Right cardiac atrium (tissue), 5 donors: ENCODE data around the gene ZFAND3. TPM values are rescaled to one million over a fixed set of nuclear protein-coding genes. Genes with fewer than 3 reads are reported as not detected.

Experiments used
- ATAC-seq, 2 donors: fragments of 200-7000 bp; cut with Tn5 transposase; one replicate each; pipeline versions ENCODE4 v1.8.0 to v1.9.1; 2020; ENCODE audit warnings: moderate library complexity in 2 of 2, mild to moderate bottlenecking in 1 of 2
- DNase-seq, 3 donors: peaks; one replicate each; pipeline ENCODE4 v3.0.0-alpha.2; 2020
- H3K27ac ChIP-seq: one replicate; pipeline ENCODE4 v1.5.1; 2013; ENCODE audit warnings: mild to moderate bottlenecking, low read length, control low read depth, moderate library complexity
- H3K27me3 ChIP-seq: one replicate; pipeline ENCODE4 v1.6.1; 2013; ENCODE audit not compliant: control insufficient read depth, insufficient read depth
- H3K4me1 ChIP-seq: one replicate; pipeline ENCODE4 v1.6.1; 2013; ENCODE audit warnings: low read length; ENCODE audit not compliant: control insufficient read depth, insufficient read depth
- H3K4me3 ChIP-seq: one replicate; pipeline ENCODE4 v1.5.1; 2013; ENCODE audit warnings: low read length, control low read depth
- H3K9me3 ChIP-seq: one replicate; pipeline ENCODE4 v1.6.1; 2013; ENCODE audit warnings: low read length; ENCODE audit not compliant: control insufficient read depth
- WGBS: extraction: QIAGEN DNeasy Blood & Tissue Kit; methylation state at CpG from one replicate; pipeline ENCODE4 v1.1.7; 2013; 5-methylcytosine and 5-hydroxymethylcytosine counted together
- intact Hi-C, 4 donors: fragments of 100-400 bp; cut with DNase I; formaldehyde crosslinking; loops; one replicate each; pipeline versions ENCODE4 v1.11.0 to v1.14.0; 2022 to 2023
- polyA plus RNA-seq: library from polyadenylated mRNA; stranded (reverse); fragments of 200-250 nt; gene quantifications from one replicate; pipeline ENCODE4 v1.2.3, GENCODE V29; 2013
- total RNA-seq, 4 donors: library from RNA; stranded (reverse); fragmentation: NEBNext Ultra II Directional; extraction: Animal tissue kit (Norgen Biotek cat#: 25700); gene quantifications; one replicate each; pipeline ENCODE4 v1.2.1, GENCODE V29; 2021
- donor health status: healthy with polysubstance abuse.
- donor health status: DM: no; HTN: yes; CAD: no.
- donor health status: DM: no; HTN: no; CAD: no.
- donor health status: DM: no; HTN: yes; CAD: no; lungs with severe emphysema.
- donor health status: DM: yes; HTN: yes; CAD: no.

Gene ZFAND3
- total and polyA plus RNA-seq, 5 donors, result 50.1 to 91.4 (median 79.1) TPM

GRCh38 chr6:37922563-37922962, 103.0 kb downstream of the ZFAND3 start:
- 92% methylated on average over 1 of the region's 1 CpG for WGBS
- Histone ChIP-seq H3K4me3 (no peak overlapping the region), H3K9me3 (no peaks in the 10 kb centered on the region), H3K27ac (no peak overlapping the region), H3K27me3 (no peaks in the 10 kb centered on the region), H3K4me1 (peaks cover 6% of the 10 kb centered on the region)
- ATAC-seq (no peak), DNase-seq (no peak)
- intact Hi-C loops, result no loop called here

GRCh38 chr6:37923514-37923913, 104.0 kb downstream of the ZFAND3 start:
- H3K27ac ChIP-seq, result no peak overlapping the region
- H3K4me3 ChIP-seq, result no peak overlapping the region
- H3K27me3 ChIP-seq, result no peaks in the 10 kb centered on the region
- peaks cover 9% of the 10 kb centered on the region for H3K4me1 ChIP-seq
- no peak for ATAC-seq
- intact Hi-C loops, result no loop called here
- no peak for DNase-seq
- H3K9me3 ChIP-seq, result no peaks in the 10 kb centered on the region

GRCh38 chr6:37926661-37927060, 107.1 kb downstream of the ZFAND3 start:
- peaks cover 7% of the 10 kb centered on the region for H3K4me1 ChIP-seq
- intact Hi-C loops, result loop anchor here in 1 of 4 donors (2.0 kb wide), 1 partner anchor 42 kb away; no protein-coding TSS in a partner anchor
- WGBS, result 85% methylated on average over 4 of the region's 4 CpGs

GRCh38 chr6:37928217-37928616, 108.7 kb downstream of the ZFAND3 start:
- H3K4me3 ChIP-seq, result no peak overlapping the region
- ATAC-seq (no peak), DNase-seq (no peak)
- intact Hi-C loops, result no loop called here
- peaks cover 7% of the 10 kb centered on the region for H3K4me1 ChIP-seq
- 83% methylated on average over 4 of the region's 4 CpGs for WGBS
- H3K9me3 ChIP-seq, result no peaks in the 10 kb centered on the region
- no peaks in the 10 kb centered on the region for H3K27me3 ChIP-seq
- H3K27ac ChIP-seq, result no peak overlapping the region

More at GRCh38 chr6:37926661-37927060, 107.1 kb downstream of the ZFAND3 start:
- DNase-seq (no peak), ATAC-seq (no peak)
- Histone ChIP-seq H3K27me3 (no peaks in the 10 kb centered on the region), H3K4me3 (no peak overlapping the region), H3K9me3 (no peaks in the 10 kb centered on the region), H3K27ac (no peak overlapping the region)

- 93% methylated on average over 4 of the region's 4 CpGs for WGBS
- H3K27ac ChIP-seq, result no peak overlapping the region
- H3K9me3 ChIP-seq, result no peaks in the 10 kb centered on the region
- no peak for ATAC-seq
- H3K27me3 ChIP-seq, result no peaks in the 10 kb centered on the region
- intact Hi-C loops, result no loop called here
- H3K4me1 ChIP-seq, result peaks cover 7% of the 10 kb centered on the region
- DNase-seq, result no peak
- no peak overlapping the region for H3K4me3 ChIP-seq
These were observed 110.9 kb downstream of the ZFAND3 start for GRCh38 chr6:37930288-37930971.

DNA sequence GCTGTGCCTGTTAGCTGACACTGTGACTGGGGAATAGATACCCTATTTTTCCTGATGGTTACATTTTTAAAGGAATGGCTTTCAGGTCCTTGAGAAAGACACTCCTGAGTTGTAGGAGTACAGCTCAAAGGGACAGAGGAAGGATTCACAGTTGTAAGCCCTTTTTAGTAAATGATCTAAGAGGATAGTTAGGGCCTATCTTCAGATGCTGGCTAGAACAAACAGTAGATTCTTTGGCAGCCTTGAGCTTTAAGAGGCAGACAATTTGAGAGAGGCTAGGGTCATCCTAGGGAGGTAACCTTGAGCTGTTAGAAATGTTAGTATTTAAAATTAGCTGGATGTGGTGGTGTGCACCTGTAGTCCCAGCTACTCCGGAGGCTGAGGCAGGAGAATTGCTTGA, 111.5 kb downstream of the ZFAND3 start:
- WGBS, result 86% methylated on average over 1 of the region's 1 CpG
- no peaks in the 10 kb centered on the region for H3K27me3 ChIP-seq
- H3K4me3 ChIP-seq, result no peak overlapping the region
- H3K27ac ChIP-seq, result no peak overlapping the region
- ATAC-seq (no peak), DNase-seq (no peak)
- intact Hi-C loops, result no loop called here
- no peaks in the 10 kb centered on the region for H3K9me3 ChIP-seq
- H3K4me1 ChIP-seq, result peaks cover 7% of the 10 kb centered on the region

DNA sequence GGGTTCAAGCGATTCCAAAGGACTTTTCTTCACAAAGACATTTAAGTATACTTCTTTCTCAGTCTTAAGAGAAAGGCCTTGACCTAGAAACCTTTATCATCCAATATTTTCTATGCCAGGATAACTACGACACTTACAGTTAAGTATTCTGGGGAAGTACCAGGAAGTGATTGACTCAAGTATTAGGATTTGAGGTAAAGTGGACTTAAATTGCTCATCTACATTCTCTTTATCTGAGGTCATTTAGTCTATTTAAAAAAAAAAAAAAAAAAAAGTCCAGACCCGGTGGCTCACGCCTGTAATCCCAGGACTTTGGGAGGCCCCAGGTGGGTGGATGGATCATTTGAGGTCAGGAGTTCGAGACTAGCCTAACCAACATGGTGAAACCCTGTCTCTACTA, 114.7 kb downstream of the ZFAND3 start:
- Histone ChIP-seq H3K27ac (no peak overlapping the region), H3K9me3 (no peaks in the 10 kb centered on the region), H3K27me3 (no peaks in the 10 kb centered on the region), H3K4me1 (no peaks in the 10 kb centered on the region), H3K4me3 (no peak overlapping the region)
- ATAC-seq (no peak), DNase-seq (no peak)
- WGBS, result 98% methylated on average over 5 of the region's 5 CpGs
- intact Hi-C loops, result no loop called here

DNA sequence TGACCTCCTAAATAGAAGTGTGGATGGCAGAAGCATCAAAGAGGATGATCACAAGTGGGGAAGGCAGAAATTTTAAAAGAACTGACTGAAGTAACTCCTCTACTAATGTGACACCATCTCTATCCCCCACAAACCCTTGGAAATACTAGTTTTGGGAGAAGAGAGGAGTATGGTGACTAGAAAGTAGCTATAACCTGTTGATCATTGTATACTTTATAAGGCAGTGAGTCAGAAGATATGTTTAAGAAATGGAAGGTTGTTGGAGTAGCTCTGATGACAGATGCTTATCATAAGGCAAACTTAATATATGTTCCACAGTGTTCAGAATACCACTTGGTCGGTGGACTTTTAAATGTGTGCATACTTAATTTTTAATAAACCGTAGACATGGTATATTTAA, 116.6 kb downstream of the ZFAND3 start:
- no peaks in the 10 kb centered on the region for H3K27me3 ChIP-seq
- H3K27ac ChIP-seq, result no peak overlapping the region
- no peak for ATAC-seq
- DNase-seq, result no peak
- WGBS, result 94% methylated on average over 2 of the region's 2 CpGs
- H3K4me1 ChIP-seq, result no peaks in the 10 kb centered on the region
- no peaks in the 10 kb centered on the region for H3K9me3 ChIP-seq
- H3K4me3 ChIP-seq, result no peak overlapping the region
- intact Hi-C loops, result no loop called here

DNA sequence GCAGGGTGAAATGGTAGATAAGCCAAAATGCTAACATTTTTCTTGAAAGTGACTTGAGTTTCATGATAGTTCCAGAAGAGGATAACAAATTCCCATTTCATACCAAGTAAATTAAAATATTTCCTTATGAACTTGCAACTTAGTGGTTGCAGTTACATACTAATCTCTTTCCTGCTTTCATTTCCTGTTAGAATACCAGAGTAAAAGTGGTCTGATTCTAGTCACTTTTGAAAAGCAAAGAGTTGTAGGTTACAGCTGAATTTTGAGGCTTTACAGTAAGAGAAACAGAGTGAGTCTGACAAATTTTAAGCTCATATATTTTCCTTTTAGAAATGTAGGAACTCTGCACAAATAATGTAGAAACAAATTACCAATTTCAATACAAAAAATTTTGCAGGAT, 117.4 kb downstream of the ZFAND3 start:
- Histone ChIP-seq H3K27ac (no peak overlapping the region), H3K4me3 (no peak overlapping the region), H3K27me3 (no peaks in the 10 kb centered on the region), H3K9me3 (no peaks in the 10 kb centered on the region), H3K4me1 (no peaks in the 10 kb centered on the region)
- no peak for ATAC-seq
- DNase-seq, result no peak
- intact Hi-C loops, result no loop called here

- intact Hi-C loops, result no loop called here
- Histone ChIP-seq H3K4me1 (no peaks in the 10 kb centered on the region), H3K4me3 (no peak overlapping the region), H3K27me3 (no peaks in the 10 kb centered on the region), H3K9me3 (no peaks in the 10 kb centered on the region), H3K27ac (no peak overlapping the region)
- ATAC-seq, result no peak
- no peak for DNase-seq
These were observed 119.4 kb downstream of the ZFAND3 start for GRCh38 chr6:37938909-37939308.

DNA sequence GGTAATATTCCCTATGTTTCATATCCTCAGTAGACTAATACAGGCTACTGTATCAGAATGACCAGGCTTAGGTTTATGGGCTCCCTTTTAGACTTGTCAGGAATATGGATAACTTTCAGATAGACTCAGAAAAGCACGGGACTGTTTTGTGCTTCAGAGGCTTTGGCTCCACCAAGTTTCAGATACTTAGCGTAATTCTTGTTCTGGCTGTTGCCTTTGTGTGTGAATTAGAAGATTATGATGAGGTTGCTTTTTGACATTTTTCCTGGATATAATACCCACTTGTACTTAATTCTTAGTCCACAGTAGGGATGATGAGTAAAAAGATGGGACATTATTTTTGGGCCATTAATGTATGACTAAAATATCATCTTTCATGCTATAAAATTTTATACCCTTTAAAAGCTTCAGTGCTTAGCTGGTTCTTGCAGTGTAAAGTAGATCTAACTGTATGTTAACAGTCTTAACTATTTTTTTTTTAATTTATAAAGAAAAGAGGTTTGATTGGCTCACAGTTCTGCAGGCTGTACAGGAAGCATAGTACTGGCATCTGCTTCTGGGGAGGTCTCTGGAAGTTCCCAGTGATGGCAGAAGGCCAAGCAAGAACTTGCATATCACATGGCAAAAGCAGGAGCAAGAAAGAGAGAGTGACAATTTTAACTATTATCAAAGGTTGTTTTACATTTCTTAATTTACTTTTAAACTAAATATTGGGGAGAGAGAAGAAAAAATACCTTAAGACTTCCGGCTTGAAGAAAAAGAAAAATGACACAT, 120.7 kb downstream of the ZFAND3 start:
- ATAC-seq, result peak; percentile 61 to 62
- H3K4me1 ChIP-seq, result peaks cover 4% of the 10 kb centered on the region
- WGBS, result 80% methylated on average over 3 of the region's 3 CpGs

More for the DNA sequence above, 120.7 kb downstream of the ZFAND3 start:
- intact Hi-C loops, result no loop called here
- Histone ChIP-seq H3K4me3 (no peak overlapping the region), H3K9me3 (no peaks in the 10 kb centered on the region), H3K27ac (no peak overlapping the region), H3K27me3 (no peaks in the 10 kb centered on the region)
- peak in 2 of 3 donors; percentile 37 to 70 for DNase-seq
